AG10803 (cell line): ENCODE measurements around the gene SDR42E2.

ENCODE experiments used
- DNase-seq: peaks from one replicate; pipeline ENCODE4 v3.0.0; 2010; ENCODE audit warnings: low read depth
- H3K4me3 ChIP-seq: 2 replicates; pipeline ENCODE4 v1.5.1; 2011; ENCODE audit warnings: mild to moderate bottlenecking, low read length, control low read depth
- CTCF ChIP-seq: conservative IDR thresholded peaks from 2 replicates; pipeline ENCODE4 v1.5.1; 2011; ENCODE audit warnings: mild to moderate bottlenecking, low read length, control low read depth, inconsistent platforms

The SDR42E2 gene

GRCh38 chr16:22186517-22186916 lies 24.2 kb downstream of the SDR42E2 start:
- no peak overlapping the region for H3K4me3 ChIP-seq
- DNase-seq: no peak
- peak; percentile 9; the same call in 1 of the 2 replicates for TF ChIP-seq CTCF

GRCh38 chr16:22188267-22188594 lies 25.9 kb downstream of the SDR42E2 start:
- DNase-seq: no peak
- TF ChIP-seq CTCF: no peak
- no peak overlapping the region for H3K4me3 ChIP-seq

- DNase-seq: peak; percentile 91
- TF ChIP-seq CTCF: peak; percentile 94
- H3K4me3 ChIP-seq: no peak overlapping the region
Observed at GRCh38 chr16:22188595-22189442, 26.5 kb downstream of the SDR42E2 start.

GRCh38 chr16:22189473-22190080 lies 27.3 kb downstream of the SDR42E2 start:
- peak; percentile 15; the same call in 1 of the 2 replicates for TF ChIP-seq CTCF
- DNase-seq: peak; percentile 56
- H3K4me3 ChIP-seq: peak overlapping the region; percentile 65

GRCh38 chr16:22190081-22190775 lies 27.9 kb downstream of the SDR42E2 start:
- peak; percentile 99 for DNase-seq
- no peak for TF ChIP-seq CTCF
- H3K4me3 ChIP-seq: peak overlapping the region; percentile 65

- no peak for TF ChIP-seq CTCF
- peak; percentile 99 for DNase-seq
- peak overlapping the region; percentile 60 for H3K4me3 ChIP-seq
Observed at GRCh38 chr16:22190776-22191531, 28.6 kb downstream of the SDR42E2 start.
